Measurements from ENCODE around the gene STX17. TPM values are rescaled to one million over a fixed set of nuclear protein-coding genes. Genes with fewer than 3 reads are reported as not detected.

The STX17 gene
- polyA plus RNA-seq, 1 donor, result 42.5 TPM

GRCh38 chr9:99903393-99903792 lies 3.1 kb upstream of the STX17 start:
- no peak for DNase-seq

GRCh38 chr9:99905833-99906402 lies 536 bp upstream of the STX17 start:
- DNase-seq, result no peak

GRCh38 chr9:99907208-99907532 lies 716 bp downstream of the STX17 start:
- no peak for DNase-seq

GRCh38 chr9:99911600-99911999 lies 5.1 kb downstream of the STX17 start:
- no peak for DNase-seq

- DNase-seq, result no peak
Observed at GRCh38 chr9:99916650-99917049, 10.2 kb downstream of the STX17 start.

GRCh38 chr9:99918134-99918533 lies 11.7 kb downstream of the STX17 start:
- no peak for DNase-seq

- DNase-seq, result no peak
Observed at GRCh38 chr9:99919930-99920329, 13.5 kb downstream of the STX17 start.

- no peak for DNase-seq
Observed at GRCh38 chr9:99921875-99922710, 15.6 kb downstream of the STX17 start.

- no peak for DNase-seq
Observed at GRCh38 chr9:99922711-99923030, 16.2 kb downstream of the STX17 start.

GRCh38 chr9:99925541-99925940 lies 19.1 kb downstream of the STX17 start:
- DNase-seq, result no peak

- no peak for DNase-seq
Observed at GRCh38 chr9:99929652-99930051, 23.2 kb downstream of the STX17 start.

GRCh38 chr9:99931155-99931840 lies 24.8 kb downstream of the STX17 start:
- no peak for DNase-seq

GRCh38 chr9:99936947-99937587 lies 30.6 kb downstream of the STX17 start:
- DNase-seq, result no peak

GRCh38 chr9:99947395-99947794 lies 40.9 kb downstream of the STX17 start:
- no peak for DNase-seq

- no peak for DNase-seq
Observed at GRCh38 chr9:99948482-99948881, 42.0 kb downstream of the STX17 start.

- DNase-seq, result no peak
Observed at GRCh38 chr9:99948896-99949295, 42.4 kb downstream of the STX17 start.

- DNase-seq, result no peak
Observed at GRCh38 chr9:99953861-99954507, 47.5 kb downstream of the STX17 start.

GRCh38 chr9:99954819-99955218 lies 48.4 kb downstream of the STX17 start:
- no peak for DNase-seq

- DNase-seq, result no peak
Observed at GRCh38 chr9:99955606-99956005, 49.2 kb downstream of the STX17 start.

GRCh38 chr9:99962680-99963261 lies 56.3 kb downstream of the STX17 start:
- DNase-seq, result no peak

GRCh38 chr9:99964336-99964735 lies 57.9 kb downstream of the STX17 start:
- DNase-seq, result no peak

GRCh38 chr9:99966001-99966400 lies 59.5 kb downstream of the STX17 start:
- no peak for DNase-seq
